BE2C (cell line): Measurements from ENCODE around the gene DAGLB. TPM values are rescaled to one million over a fixed set of nuclear protein-coding genes. Genes with fewer than 3 reads are reported as not detected.

ENCODE experiments used
- DNase-seq: peaks from one replicate; pipeline ENCODE4 v3.0.0-alpha.2; 2020
- H3K27me3 ChIP-seq: fragments of 250-450 bp; sonication (Bioruptor Pico); 2 replicates; pipeline ENCODE4 v1.5.1; 2020; ENCODE audit warnings: mild to moderate bottlenecking
- H3K36me3 ChIP-seq: fragments of 250-450 bp; sonication (Bioruptor Pico); 2 replicates; pipeline ENCODE4 v1.5.1; 2020; ENCODE audit warnings: mild to moderate bottlenecking
- H3K4me1 ChIP-seq: fragments of 250-450 bp; sonication (Bioruptor Pico); 2 replicates; pipeline ENCODE4 v1.5.1; 2020
- H3K4me3 ChIP-seq: 2 replicates; pipeline ENCODE4 v1.5.1; 2011; ENCODE audit warnings: low read depth, low read length
- H3K9me3 ChIP-seq: fragments of 250-450 bp; sonication (Bioruptor Pico); 2 replicates; pipeline ENCODE4 v1.5.1; 2020
- polyA plus RNA-seq: library from polyadenylated mRNA; unstranded; fragments of >200 nt; gene quantifications from one replicate; pipeline ENCODE4 v1.2.1, GENCODE V29; 2012; ENCODE audit warnings: low read depth, missing spikeins; ENCODE audit not compliant: insufficient read length, insufficient read depth
- TF ChIP-seq, protein P1 (sequence below): IDR thresholded peaks from 2 replicates; pipeline ENCODE4 v1.5.1; 2012; ENCODE audit warnings: mild to moderate bottlenecking, low read depth, low read length

The DAGLB gene
- polyA plus RNA-seq: 24.4 TPM

DNA sequence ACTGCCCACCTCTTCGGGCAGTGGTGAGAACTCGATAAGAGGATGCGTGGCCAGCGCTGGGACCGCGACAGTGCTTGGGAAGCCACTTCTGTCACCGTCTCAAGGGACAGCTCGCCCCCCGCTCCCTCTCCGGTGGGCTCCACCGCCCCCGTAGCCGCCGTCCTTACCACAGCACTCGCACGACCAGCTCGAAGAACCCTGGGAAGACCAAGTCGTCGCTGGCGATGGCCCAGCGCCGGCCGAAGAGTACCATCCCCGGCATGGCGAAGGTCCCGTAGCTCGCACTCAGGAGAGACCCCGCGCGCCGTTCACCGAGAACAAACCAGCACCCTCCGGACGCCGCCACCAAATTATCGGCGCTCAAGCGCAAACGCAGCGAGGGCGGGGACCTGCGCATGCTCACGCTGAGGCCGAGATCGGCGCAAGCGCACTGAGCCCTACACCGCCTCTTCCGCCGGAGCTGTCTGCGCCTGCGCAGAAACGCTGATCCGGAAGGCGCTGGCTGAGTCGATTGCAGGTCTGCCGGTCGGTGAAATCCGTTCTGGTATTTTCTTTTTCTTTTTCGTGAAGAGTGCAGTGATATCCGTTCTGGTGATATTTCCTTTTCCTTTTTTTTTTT, at the start of gene DAGLB:
Gene DAGLB (minus strand): TSS at position 374 of the 619 bp plus-strand sequence. CDS start 112 bp downstream, at position 262.
- H3K4me3 ChIP-seq: peak within 1 kb of the TSS; percentile 98
- DNase-seq: peak; percentile 97
- TF ChIP-seq, protein P1, sequence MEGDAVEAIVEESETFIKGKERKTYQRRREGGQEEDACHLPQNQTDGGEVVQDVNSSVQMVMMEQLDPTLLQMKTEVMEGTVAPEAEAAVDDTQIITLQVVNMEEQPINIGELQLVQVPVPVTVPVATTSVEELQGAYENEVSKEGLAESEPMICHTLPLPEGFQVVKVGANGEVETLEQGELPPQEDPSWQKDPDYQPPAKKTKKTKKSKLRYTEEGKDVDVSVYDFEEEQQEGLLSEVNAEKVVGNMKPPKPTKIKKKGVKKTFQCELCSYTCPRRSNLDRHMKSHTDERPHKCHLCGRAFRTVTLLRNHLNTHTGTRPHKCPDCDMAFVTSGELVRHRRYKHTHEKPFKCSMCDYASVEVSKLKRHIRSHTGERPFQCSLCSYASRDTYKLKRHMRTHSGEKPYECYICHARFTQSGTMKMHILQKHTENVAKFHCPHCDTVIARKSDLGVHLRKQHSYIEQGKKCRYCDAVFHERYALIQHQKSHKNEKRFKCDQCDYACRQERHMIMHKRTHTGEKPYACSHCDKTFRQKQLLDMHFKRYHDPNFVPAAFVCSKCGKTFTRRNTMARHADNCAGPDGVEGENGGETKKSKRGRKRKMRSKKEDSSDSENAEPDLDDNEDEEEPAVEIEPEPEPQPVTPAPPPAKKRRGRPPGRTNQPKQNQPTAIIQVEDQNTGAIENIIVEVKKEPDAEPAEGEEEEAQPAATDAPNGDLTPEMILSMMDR: no peak
- peaks cover 22% of the 10 kb centered on the region for H3K36me3 ChIP-seq
- H3K27me3 ChIP-seq: no peaks in the 10 kb centered on the region
- no peaks in the 10 kb centered on the region for H3K4me1 ChIP-seq
- no peaks in the 10 kb centered on the region for H3K9me3 ChIP-seq

DNA sequence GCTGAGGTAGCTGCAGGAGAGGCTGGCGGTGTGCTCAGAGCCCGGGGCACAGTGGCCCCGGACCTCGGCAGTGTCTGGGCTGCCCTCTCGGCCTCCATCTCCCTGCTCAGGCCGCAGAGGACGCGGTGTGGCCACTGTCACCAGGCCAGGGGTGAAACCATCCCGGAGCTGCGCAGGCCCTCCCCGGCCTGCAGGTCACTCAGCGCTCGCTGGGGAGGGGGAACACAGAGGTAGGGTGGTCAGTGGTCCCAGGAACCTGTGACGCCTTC, 49.8 kb upstream of the DAGLB start:
- TF ChIP-seq, protein P1: no peak
- H3K27me3 ChIP-seq: no peaks in the 10 kb centered on the region
- no peaks in the 10 kb centered on the region for H3K9me3 ChIP-seq
- H3K4me1 ChIP-seq: peaks cover 11% of the 10 kb centered on the region; the same call in 1 of the 2 replicates
- no peak for DNase-seq
- H3K36me3 ChIP-seq: no peaks in the 10 kb centered on the region
- no peak overlapping the region for H3K4me3 ChIP-seq

GRCh38 chr7:6496842-6497636, 49.3 kb upstream of the DAGLB start:
- H3K4me3 ChIP-seq: no peak overlapping the region
- no peaks in the 10 kb centered on the region for H3K36me3 ChIP-seq
- H3K4me1 ChIP-seq: peaks cover 11% of the 10 kb centered on the region; the same call in 1 of the 2 replicates
- no peaks in the 10 kb centered on the region for H3K27me3 ChIP-seq
- TF ChIP-seq, protein P1: no peak
- H3K9me3 ChIP-seq: no peaks in the 10 kb centered on the region
- DNase-seq: no peak

DNA sequence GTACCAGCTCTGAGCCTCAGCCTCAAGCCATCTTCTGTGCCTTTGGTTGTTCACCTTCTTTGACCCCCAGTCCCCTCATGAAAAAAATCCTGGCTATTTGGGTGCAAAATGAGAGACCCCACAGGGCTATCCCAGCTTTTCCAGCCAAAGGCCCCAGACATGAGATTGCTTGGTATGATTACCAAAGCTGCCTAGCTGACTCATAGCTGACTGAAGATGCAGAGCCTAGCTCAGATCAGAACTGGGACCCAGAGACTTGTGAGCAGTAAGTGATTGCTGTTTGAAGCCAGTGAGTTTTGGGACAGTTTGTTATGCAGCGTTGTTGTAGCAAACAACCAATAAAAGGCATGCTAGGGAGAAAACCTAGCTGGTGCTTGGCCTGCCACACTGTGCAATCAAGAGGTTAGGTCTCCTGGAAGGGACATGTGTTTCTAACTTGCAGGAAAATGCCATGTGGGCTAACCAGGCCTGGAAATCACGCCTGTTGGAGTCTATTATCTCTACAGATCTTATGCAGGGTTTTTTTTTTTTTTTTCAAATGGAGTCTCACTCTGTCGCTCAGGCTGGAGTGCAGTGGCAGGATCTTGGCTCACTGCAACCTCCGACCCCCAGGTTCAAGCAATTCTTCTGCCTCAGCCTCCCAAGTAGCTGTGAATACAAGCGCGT, 48.0 kb upstream of the DAGLB start:
- Histone ChIP-seq H3K36me3 (no peaks in the 10 kb centered on the region), H3K9me3 (no peaks in the 10 kb centered on the region), H3K4me3 (no peak overlapping the region), H3K27me3 (no peaks in the 10 kb centered on the region), H3K4me1 (peaks cover 11% of the 10 kb centered on the region; the same call in 1 of the 2 replicates)
- peak; percentile 54 for DNase-seq
- TF ChIP-seq, protein P1: no peak

DNA sequence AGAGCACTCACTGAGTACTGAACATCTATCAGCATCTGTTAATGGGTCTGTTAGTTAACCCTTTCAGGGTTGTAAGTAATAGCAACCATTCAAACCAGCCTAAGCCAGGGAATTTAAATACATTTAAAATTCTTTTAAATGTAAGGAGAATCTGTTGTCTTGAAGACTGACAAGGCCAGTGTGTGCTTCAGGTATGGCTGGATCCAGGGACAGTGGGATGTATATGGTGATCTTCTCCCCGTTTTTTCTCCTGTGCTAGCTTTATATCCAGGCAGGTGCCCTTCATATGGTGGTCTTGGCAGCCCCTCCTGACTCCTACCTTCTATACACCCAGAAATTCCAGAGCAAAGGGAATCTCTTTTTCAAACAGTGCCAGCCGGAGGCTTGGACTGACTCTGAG, 46.6 kb upstream of the DAGLB start:
- DNase-seq: no peak
- no peak overlapping the region for H3K4me3 ChIP-seq
- no peaks in the 10 kb centered on the region for H3K36me3 ChIP-seq
- no peaks in the 10 kb centered on the region for H3K27me3 ChIP-seq
- H3K9me3 ChIP-seq: peaks cover 6% of the 10 kb centered on the region; the same call in 1 of the 2 replicates
- peaks cover 11% of the 10 kb centered on the region; the same call in 1 of the 2 replicates for H3K4me1 ChIP-seq
- TF ChIP-seq, protein P1: no peak
